Measurements from ENCODE around the gene TMPRSS3. TPM values are rescaled to one million over a fixed set of nuclear protein-coding genes. Genes with fewer than 3 reads are reported as not detected.

The TMPRSS3 gene
- total RNA-seq, 2 donors from 2014 or later = 24.0 to 163 TPM

DNA sequence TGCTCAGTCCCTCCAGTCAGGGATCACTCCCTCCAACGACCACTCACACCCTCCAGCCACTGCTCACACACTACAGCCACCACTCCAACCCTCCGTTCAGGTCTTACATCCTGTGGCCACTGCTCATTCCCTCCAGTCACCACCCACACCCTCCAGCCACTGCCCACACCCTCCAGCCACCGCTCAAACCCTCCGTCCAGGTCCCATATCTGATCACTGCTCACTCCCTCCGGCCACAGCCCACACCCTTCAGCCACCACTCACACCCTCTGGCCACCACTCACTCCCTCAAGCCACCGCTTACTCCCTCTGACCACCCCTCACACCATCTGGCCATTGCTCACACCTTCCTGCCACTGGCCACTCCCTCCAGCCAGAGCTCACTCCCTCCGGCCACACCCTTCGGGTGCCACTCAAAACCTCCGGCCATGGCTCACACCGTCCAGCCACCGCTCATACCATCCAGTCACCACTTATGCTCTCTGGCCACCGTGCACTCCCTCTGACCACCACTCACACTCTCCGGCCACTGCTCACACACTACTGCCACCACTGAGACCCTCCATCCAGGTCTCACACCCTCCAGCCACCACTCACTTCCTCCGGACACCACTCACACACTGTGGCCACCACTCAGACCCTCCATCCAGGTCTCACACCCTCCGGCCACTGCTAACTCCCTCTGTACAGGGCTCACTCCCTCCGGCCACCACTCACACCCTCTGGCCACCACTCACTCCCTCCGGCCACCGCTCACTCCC, 24.8 kb downstream of the TMPRSS3 start:
- Mint-ChIP-seq H3K27ac (peak overlapping the region; percentile 79), H3K36me3 (ENCODE audit: low read depth) (peaks cover 59% of the 10 kb centered on the region), H3K4me3 (peak overlapping the region; percentile 0)

GRCh38 chr21:42369821-42370220, 26.0 kb downstream of the TMPRSS3 start:
- no peak for ATAC-seq (replicated peaks)
- peaks cover 36% of the 10 kb centered on the region for H3K4me1 Mint-ChIP-seq
- no peak overlapping the region for H3K4me3 Mint-ChIP-seq
- no peaks in the 10 kb centered on the region for H3K9me3 Mint-ChIP-seq
- H3K36me3 Mint-ChIP-seq (ENCODE audit: low read depth) = peaks cover 47% of the 10 kb centered on the region
- no peaks in the 10 kb centered on the region for H3K27me3 Mint-ChIP-seq
- H3K27ac Mint-ChIP-seq = no peak overlapping the region

More for the DNA sequence above, 24.8 kb downstream of the TMPRSS3 start:
- no peak for ATAC-seq (replicated peaks)
- peaks cover 36% of the 10 kb centered on the region for H3K4me1 Mint-ChIP-seq
- no peaks in the 10 kb centered on the region for H3K9me3 Mint-ChIP-seq
- no peaks in the 10 kb centered on the region for H3K27me3 Mint-ChIP-seq

DNA sequence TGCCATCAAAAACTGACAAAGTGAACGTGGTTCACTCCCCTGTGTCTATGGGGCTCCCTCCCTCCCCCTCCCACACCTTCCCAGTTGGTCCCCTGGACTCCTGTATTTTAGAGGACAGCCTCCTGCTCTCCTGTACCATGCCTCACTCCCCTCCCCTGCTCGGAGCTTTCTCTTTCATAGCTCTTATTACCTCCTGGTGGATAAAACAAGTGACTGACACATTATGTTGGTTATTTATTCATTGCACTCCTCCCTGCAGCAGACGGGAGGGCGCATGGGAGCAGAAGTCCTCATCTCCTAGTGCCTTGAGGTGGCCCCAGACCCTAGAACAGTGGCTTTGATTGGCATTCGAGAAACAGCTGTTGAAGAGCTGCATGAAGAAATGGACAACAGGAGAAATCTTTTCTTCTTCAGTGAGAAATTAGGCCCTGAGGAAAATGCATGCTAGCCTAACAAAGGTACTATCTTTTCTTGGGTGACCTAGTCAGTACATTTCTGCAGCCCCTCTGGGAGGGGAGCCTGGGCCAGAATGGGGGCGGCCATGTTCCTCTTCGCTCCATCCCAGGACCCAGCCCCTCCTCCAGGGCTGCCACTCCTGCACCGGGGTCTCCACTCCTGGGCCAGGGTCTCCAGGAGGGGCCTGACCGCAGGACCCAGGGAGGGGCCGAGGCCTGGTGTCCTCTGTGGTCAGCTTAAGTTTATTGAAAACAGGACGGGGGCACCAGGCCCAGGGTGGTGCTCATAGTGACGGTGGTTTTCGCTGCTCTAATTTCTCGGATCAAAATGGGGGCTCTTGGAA, 28.3 kb downstream of the TMPRSS3 start:
- no peaks in the 10 kb centered on the region for H3K9me3 Mint-ChIP-seq
- H3K4me3 Mint-ChIP-seq = no peak overlapping the region
- H3K27ac Mint-ChIP-seq = peak overlapping the region; percentile 69
- H3K36me3 Mint-ChIP-seq (ENCODE audit: low read depth) = peaks cover 28% of the 10 kb centered on the region
- no peak for ATAC-seq (replicated peaks)
- no peaks in the 10 kb centered on the region for H3K27me3 Mint-ChIP-seq
- peaks cover 20% of the 10 kb centered on the region for H3K4me1 Mint-ChIP-seq

GRCh38 chr21:42366292-42367010, 29.4 kb downstream of the TMPRSS3 start, which contains the start of gene TFF1:
TFF1 (minus strand) TSS chr21:42366535; CDS start chr21:42366495, 40 bp downstream.
- Mint-ChIP-seq H3K36me3 (ENCODE audit: low read depth) (peaks cover 17% of the 10 kb centered on the region), H3K9me3 (no peaks in the 10 kb centered on the region), H3K27ac (peak within 1 kb of the TSS; percentile 9), H3K4me1 (peaks cover 13% of the 10 kb centered on the region), H3K27me3 (peaks cover 3% of the 10 kb centered on the region), H3K4me3 (no peak within 1 kb of the TSS)
- ATAC-seq (replicated peaks) = no peak

- no peaks in the 10 kb centered on the region for H3K9me3 Mint-ChIP-seq
- peaks cover 7% of the 10 kb centered on the region for H3K4me1 Mint-ChIP-seq
- H3K36me3 Mint-ChIP-seq (ENCODE audit: low read depth) = peaks cover 10% of the 10 kb centered on the region
- no peak overlapping the region for H3K4me3 Mint-ChIP-seq
- peaks cover 3% of the 10 kb centered on the region for H3K27me3 Mint-ChIP-seq
- H3K27ac Mint-ChIP-seq = no peak overlapping the region
- ATAC-seq (replicated peaks) = no peak
Measured at GRCh38 chr21:42365770-42366169, 30.1 kb downstream of the TMPRSS3 start.

DNA sequence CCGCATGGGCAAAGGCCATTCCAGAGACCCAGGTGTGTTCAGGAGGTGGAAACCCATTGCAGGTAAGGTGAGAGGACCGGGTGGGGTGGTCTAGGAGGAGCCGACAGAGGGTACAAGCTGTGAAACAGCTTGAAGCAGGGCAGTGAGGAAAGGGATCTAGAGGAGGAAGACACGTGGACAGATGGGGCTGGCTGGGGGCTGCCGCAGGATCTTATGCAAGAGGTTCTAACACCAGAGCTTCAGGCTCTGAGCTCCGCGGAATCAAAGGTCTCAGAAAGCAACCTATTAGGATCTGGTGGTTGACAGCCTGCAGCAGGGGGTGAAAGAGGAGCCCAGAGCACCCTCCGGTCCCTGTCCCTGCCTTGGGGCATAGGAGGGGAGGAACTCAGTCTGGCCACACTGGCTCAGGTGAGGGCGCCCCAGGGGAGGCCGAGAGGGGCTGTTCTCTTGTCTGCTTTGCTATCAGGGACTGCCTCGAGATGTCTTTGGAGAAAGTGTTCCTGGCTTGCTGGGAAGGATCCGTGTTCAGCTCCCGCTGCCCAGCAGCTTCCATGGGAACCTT, 31.5 kb downstream of the TMPRSS3 start:
- Mint-ChIP-seq H3K27ac (no peak overlapping the region), H3K4me1 (peaks cover 4% of the 10 kb centered on the region), H3K9me3 (no peaks in the 10 kb centered on the region), H3K4me3 (no peak overlapping the region), H3K27me3 (peaks cover 3% of the 10 kb centered on the region), H3K36me3 (ENCODE audit: low read depth) (peaks cover 5% of the 10 kb centered on the region)
- ATAC-seq (replicated peaks) = no peak

GRCh38 chr21:42363312-42363711, 32.5 kb downstream of the TMPRSS3 start:
- Mint-ChIP-seq H3K4me1 (peaks cover 4% of the 10 kb centered on the region), H3K36me3 (ENCODE audit: low read depth) (no peaks in the 10 kb centered on the region), H3K27me3 (peaks cover 3% of the 10 kb centered on the region), H3K4me3 (no peak overlapping the region), H3K9me3 (no peaks in the 10 kb centered on the region), H3K27ac (no peak overlapping the region)
- no peak for ATAC-seq (replicated peaks)

DNA sequence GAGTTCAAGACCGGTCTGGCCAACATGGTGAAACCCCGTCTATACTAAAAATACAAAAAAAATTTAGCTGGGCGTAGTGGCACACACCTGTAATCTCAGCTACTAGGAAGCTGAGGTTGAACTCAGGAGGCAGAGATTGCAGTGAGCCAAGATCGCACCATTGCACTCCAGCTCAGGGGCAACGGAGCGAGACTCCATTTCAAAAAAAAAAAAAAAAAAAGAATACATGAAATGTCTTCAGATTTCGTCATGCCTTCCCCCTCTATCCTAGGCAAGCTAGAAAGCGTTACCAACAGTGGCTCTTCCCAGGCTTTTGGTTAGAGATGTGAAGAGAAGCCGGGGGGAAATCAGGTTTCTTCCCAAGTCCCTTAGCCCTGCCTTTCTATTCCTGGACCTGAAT, 33.2 kb downstream of the TMPRSS3 start:
- Mint-ChIP-seq H3K36me3 (ENCODE audit: low read depth) (no peaks in the 10 kb centered on the region), H3K4me1 (peaks cover 4% of the 10 kb centered on the region), H3K4me3 (no peak overlapping the region), H3K27ac (no peak overlapping the region), H3K9me3 (no peaks in the 10 kb centered on the region), H3K27me3 (peaks cover 3% of the 10 kb centered on the region)
- ATAC-seq (replicated peaks) = no peak

DNA sequence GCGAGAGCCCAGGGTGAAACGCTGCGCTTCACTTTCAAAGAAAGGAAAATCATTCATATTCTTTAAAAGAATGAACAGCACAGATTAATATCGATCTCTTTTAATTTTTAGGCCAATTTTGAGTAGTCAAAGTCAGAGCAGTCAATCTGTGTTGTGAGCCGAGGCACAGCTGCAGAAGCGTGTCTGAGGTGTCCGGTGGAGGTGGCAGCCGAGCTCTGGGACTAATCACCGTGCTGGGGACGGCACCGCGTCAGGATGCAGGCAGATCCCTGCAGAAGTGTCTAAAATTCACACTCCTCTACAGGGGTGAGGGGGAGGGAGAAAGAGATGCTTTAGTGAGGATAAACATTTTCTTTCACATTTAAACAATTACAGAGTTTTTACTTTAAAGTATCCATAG, 33.7 kb downstream of the TMPRSS3 start:
- no peaks in the 10 kb centered on the region for H3K9me3 Mint-ChIP-seq
- H3K36me3 Mint-ChIP-seq (ENCODE audit: low read depth) = no peaks in the 10 kb centered on the region
- no peaks in the 10 kb centered on the region for H3K4me1 Mint-ChIP-seq
- H3K4me3 Mint-ChIP-seq = no peak overlapping the region
- no peak overlapping the region for H3K27ac Mint-ChIP-seq
- H3K27me3 Mint-ChIP-seq = peaks cover 3% of the 10 kb centered on the region
- ATAC-seq (replicated peaks) = no peak

DNA sequence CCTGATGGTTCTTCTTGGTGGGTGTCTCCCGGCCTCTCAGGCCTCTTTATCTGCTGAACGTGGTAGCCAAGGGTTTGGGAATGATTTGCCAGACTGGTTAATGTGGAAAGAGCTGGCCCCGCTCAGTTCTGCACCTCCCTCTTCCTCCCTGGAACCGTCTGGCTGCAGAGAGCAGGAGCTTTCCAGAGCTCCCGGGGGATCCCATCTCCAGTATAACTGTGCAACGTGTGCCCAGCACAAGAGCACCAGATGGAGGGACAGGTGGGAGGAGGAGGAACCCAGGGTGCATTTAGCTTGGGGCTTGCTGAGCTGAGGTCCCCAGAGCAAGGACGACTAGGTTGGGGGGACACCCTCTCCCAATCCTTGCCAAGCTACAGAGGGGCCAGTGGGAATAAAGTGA, 34.6 kb downstream of the TMPRSS3 start:
- ATAC-seq (replicated peaks) = no peak
- Mint-ChIP-seq H3K4me1 (no peaks in the 10 kb centered on the region), H3K27ac (no peak overlapping the region), H3K4me3 (no peak overlapping the region), H3K9me3 (no peaks in the 10 kb centered on the region), H3K27me3 (peaks cover 3% of the 10 kb centered on the region), H3K36me3 (ENCODE audit: low read depth) (no peaks in the 10 kb centered on the region)

- Mint-ChIP-seq H3K27ac (no peak overlapping the region), H3K4me1 (no peaks in the 10 kb centered on the region), H3K4me3 (no peak overlapping the region), H3K9me3 (no peaks in the 10 kb centered on the region), H3K27me3 (peaks cover 3% of the 10 kb centered on the region), H3K36me3 (ENCODE audit: low read depth) (no peaks in the 10 kb centered on the region)
- no peak for ATAC-seq (replicated peaks)
Measured at GRCh38 chr21:42360317-42360716, 35.5 kb downstream of the TMPRSS3 start.

- H3K9me3 Mint-ChIP-seq = peaks cover 5% of the 10 kb centered on the region
- ATAC-seq (replicated peaks) = no peak
- no peak overlapping the region for H3K27ac Mint-ChIP-seq
- peaks cover 3% of the 10 kb centered on the region for H3K27me3 Mint-ChIP-seq
- no peaks in the 10 kb centered on the region for H3K36me3 Mint-ChIP-seq (ENCODE audit: low read depth)
- no peaks in the 10 kb centered on the region for H3K4me1 Mint-ChIP-seq
- H3K4me3 Mint-ChIP-seq = no peak overlapping the region
Measured at GRCh38 chr21:42358937-42359336, 36.9 kb downstream of the TMPRSS3 start.

DNA sequence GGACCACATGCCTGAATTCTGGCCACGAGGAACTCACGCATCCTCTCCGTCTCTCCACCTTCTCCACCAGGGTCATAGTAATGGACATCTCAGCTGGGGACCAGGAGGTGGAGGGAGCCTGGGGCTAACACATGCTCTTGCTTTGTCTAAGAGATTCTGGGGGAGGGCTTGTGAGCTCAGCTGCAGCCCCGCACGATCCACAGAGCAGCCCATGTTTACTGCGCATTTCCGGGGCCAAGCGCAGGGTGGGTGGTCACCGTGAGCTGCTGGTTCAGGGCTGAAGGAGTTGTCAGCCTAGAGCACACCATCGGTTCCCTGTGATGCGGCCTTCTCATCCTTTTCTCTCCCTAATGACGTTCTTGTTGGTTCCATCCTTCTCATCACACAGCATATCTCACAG, 37.6 kb downstream of the TMPRSS3 start:
- H3K27me3 Mint-ChIP-seq = peaks cover 7% of the 10 kb centered on the region
- ATAC-seq (replicated peaks) = no peak

GRCh38 chr21:42357307-42357706, 38.5 kb downstream of the TMPRSS3 start:
- no peak overlapping the region for H3K27ac Mint-ChIP-seq
- no peak for ATAC-seq (replicated peaks)
- H3K27me3 Mint-ChIP-seq = peaks cover 8% of the 10 kb centered on the region
- peaks cover 5% of the 10 kb centered on the region for H3K4me1 Mint-ChIP-seq
- H3K4me3 Mint-ChIP-seq = peak overlapping the region; percentile 9
- H3K9me3 Mint-ChIP-seq = peaks cover 12% of the 10 kb centered on the region
- no peaks in the 10 kb centered on the region for H3K36me3 Mint-ChIP-seq (ENCODE audit: low read depth)

More for the DNA sequence above, 37.6 kb downstream of the TMPRSS3 start:
- H3K4me3 Mint-ChIP-seq = no peak overlapping the region
- H3K36me3 Mint-ChIP-seq (ENCODE audit: low read depth) = no peaks in the 10 kb centered on the region
- H3K9me3 Mint-ChIP-seq = peaks cover 10% of the 10 kb centered on the region
- peaks cover 5% of the 10 kb centered on the region for H3K4me1 Mint-ChIP-seq
- no peak overlapping the region for H3K27ac Mint-ChIP-seq

Measured in activated T-helper 17 cell treated with anti-CD3 and anti-CD28 coated beads, Interleukin-2, amount 50 U/mL, for 72 hours (primary cell).